Measurements from ENCODE around the gene VASH2.

DNA sequence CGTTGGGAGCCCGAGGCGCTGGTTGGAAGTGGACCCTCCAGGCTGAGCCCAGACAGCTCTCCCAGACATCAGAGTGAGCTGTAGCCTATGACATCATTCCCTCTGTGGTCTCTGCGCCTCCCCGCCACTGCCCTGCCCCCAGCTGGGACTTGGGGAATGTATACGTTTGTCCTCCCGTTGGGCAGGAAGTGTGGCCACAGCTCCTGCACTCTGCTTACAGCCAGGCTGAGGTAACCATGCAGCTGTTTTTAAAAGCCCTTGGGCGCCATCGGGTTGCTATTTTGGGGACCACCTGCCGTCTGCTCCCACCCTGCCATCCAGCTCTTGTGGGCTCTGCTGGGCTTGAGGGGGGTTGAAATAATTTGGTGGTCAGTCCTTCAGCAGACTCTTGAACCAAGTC lies 7.8 kb downstream of the VASH2 start:
- TF ChIP-seq, protein P1, sequence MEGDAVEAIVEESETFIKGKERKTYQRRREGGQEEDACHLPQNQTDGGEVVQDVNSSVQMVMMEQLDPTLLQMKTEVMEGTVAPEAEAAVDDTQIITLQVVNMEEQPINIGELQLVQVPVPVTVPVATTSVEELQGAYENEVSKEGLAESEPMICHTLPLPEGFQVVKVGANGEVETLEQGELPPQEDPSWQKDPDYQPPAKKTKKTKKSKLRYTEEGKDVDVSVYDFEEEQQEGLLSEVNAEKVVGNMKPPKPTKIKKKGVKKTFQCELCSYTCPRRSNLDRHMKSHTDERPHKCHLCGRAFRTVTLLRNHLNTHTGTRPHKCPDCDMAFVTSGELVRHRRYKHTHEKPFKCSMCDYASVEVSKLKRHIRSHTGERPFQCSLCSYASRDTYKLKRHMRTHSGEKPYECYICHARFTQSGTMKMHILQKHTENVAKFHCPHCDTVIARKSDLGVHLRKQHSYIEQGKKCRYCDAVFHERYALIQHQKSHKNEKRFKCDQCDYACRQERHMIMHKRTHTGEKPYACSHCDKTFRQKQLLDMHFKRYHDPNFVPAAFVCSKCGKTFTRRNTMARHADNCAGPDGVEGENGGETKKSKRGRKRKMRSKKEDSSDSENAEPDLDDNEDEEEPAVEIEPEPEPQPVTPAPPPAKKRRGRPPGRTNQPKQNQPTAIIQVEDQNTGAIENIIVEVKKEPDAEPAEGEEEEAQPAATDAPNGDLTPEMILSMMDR (IDR thresholded peaks at IDR 0.05; ENCODE audit: insufficient read depth, low read length, poor library complexity, severe bottlenecking), result no peak
- no peak for TF ChIP-seq EZH2phosphoT487 (conservative IDR thresholded peaks at IDR 0.05; ENCODE audit: low read length)
